Left ventricle myocardium inferior (tissue), 1 donor: ENCODE results near the gene CCNI2. TPM values are rescaled to one million over a fixed set of nuclear protein-coding genes. Genes with fewer than 3 reads are reported as not detected.
A peak's percentile ranks its signal among the peaks of the same experiment; 100 is the strongest.

Experiments used
- DNase-seq: peaks from one replicate; pipeline ENCODE4 v3.0.0-alpha.2; 2020
- H3K27ac ChIP-seq: fragments of 200-600 bp; replicated peaks from 2 replicates; pipeline ENCODE4 v1.8.0; 2021
- H3K27me3 ChIP-seq: fragments of 200-600 bp; 2 replicates; pipeline ENCODE4 v1.8.0; 2021; ENCODE audit warnings: low read depth
- H3K36me3 ChIP-seq: fragments of 200-600 bp; 2 replicates; pipeline ENCODE4 v1.8.0; 2021
- H3K4me1 ChIP-seq: fragments of 200-600 bp; 2 replicates; pipeline ENCODE4 v1.8.0; 2021
- H3K4me3 ChIP-seq: fragments of 200-600 bp; 2 replicates; pipeline ENCODE4 v1.8.0; 2021; ENCODE audit warnings: mild to moderate bottlenecking, moderate library complexity
- H3K9me3 ChIP-seq: fragments of 200-600 bp; replicated peaks from 2 replicates; pipeline ENCODE4 v1.8.0; 2021
- intact Hi-C: fragments of 100-400 bp; cut with micrococcal nuclease; formaldehyde crosslinking; loops from one replicate; pipeline ENCODE4 v1.11.0; 2022
- total RNA-seq: library from RNA; stranded (reverse); fragmentation: NEBNext Ultra II Directional; extraction: Animal tissue kit (Norgen Biotek cat#: 25700); gene quantifications from one replicate; pipeline ENCODE4 v1.2.1, GENCODE V29; 2021
- TF ChIP-seq, protein P1 (sequence below): fragments of 200-600 bp; IDR thresholded peaks from 2 replicates; pipeline ENCODE4 v1.8.0; 2021; ENCODE audit warnings: antibody characterized with exemption, mild to moderate bottlenecking, borderline replicate concordance
- donor health status: DM: no; HTN: yes; CAD: no; lungs with severe emphysema.

The CCNI2 gene
- total RNA-seq, 1 donor from 2014 or later: 0.08 TPM

DNA sequence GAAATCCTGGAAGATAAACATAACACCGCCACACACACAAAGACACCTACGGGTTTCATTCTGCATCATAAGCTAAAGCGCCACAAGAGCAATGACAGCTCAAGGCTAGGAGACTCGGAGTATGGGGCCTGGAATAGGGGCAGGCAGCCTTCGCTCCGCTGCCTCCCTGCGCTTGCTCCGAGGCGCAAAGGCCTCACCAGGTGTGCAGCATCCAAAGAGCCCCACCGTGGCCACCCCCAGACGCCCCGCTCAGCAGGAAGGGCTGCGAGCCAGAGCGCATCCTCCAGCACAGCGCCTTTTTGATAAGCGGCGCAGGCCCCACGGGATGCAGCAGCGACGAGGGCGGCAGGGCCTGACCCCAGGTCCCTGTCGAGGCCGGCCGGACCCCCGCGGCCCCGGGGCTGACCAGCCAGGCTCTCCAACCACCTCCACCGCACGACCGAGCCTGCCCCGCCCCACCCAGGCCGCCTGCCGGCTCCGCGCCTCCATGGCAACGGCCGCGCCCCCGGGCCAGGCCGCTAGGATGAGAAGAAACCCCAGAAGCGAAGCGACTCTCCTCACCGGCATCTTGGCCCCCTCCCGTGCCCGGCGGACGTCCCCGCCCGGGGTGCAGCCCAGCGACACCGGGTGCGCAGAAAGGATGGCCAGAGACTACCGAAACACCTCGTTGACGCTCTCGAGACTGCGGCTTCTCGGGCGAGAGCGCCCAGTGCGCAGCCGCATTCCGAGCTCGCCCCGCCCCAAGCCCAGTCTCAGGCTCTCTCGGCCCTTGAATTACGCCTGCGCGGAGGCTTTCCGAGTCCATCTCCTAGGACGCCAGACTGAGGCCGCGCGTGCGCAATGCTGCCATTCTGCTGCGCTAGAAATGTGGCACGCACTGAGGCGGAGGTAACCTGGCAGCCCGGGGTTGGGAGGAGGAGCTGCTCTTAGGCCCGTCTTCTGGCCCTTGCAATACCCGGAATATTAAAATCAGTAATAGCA, 10.1 kb upstream of the CCNI2 start, which contains the start of gene KIF3A:
TSS of gene KIF3A (minus strand) at position 694 of the 981 bp plus-strand sequence. CDS start at position 567, 127 bp downstream.
- peak within 1 kb of the TSS; percentile 92 for H3K4me3 ChIP-seq
- H3K36me3 ChIP-seq: no peaks in the 10 kb centered on the region
- H3K9me3 ChIP-seq: no peaks in the 10 kb centered on the region
- H3K4me1 ChIP-seq: peaks cover 20% of the 10 kb centered on the region
- TF ChIP-seq, protein P1, sequence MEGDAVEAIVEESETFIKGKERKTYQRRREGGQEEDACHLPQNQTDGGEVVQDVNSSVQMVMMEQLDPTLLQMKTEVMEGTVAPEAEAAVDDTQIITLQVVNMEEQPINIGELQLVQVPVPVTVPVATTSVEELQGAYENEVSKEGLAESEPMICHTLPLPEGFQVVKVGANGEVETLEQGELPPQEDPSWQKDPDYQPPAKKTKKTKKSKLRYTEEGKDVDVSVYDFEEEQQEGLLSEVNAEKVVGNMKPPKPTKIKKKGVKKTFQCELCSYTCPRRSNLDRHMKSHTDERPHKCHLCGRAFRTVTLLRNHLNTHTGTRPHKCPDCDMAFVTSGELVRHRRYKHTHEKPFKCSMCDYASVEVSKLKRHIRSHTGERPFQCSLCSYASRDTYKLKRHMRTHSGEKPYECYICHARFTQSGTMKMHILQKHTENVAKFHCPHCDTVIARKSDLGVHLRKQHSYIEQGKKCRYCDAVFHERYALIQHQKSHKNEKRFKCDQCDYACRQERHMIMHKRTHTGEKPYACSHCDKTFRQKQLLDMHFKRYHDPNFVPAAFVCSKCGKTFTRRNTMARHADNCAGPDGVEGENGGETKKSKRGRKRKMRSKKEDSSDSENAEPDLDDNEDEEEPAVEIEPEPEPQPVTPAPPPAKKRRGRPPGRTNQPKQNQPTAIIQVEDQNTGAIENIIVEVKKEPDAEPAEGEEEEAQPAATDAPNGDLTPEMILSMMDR: peak; percentile 52
- H3K27ac ChIP-seq: peak within 1 kb of the TSS; percentile 79
- peaks cover 10% of the 10 kb centered on the region for H3K27me3 ChIP-seq
- DNase-seq: peak; percentile 97
- intact Hi-C loops: no loop called here

DNA sequence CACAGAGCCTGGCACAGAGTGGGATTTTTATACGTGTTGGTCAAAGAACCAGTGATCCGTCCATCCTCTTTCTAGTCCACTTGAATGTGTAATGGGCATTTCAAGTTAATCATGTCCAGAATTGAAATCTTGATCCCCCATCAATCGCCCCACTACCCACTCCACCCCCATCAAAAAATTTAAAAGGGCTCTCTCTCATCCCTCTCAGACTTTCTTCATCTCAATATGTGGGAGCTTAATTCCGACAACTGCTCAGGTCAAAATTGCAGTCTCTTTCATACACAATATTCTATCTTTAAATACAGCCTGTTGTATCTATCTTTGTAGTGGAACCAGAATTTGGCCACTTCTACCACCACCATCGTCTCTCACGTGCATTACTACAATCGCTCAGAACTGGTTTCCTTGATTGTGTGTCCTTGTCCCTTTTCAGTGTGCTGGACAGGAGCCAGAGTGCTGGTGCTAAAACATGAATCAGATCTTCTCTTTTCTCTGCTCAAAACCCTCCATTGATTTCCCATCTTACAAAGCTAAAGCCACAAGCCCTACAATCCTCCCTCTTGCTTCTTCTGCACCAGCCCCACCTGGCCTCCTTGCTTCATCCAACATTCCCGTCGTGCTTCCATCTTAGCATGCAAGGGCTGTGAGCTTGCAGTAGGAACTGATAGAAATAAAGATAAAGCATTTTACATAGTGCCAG, 9.1 kb upstream of the CCNI2 start:
- intact Hi-C loops: no loop called here
- H3K4me1 ChIP-seq: peaks cover 20% of the 10 kb centered on the region
- peak overlapping the region; percentile 92 for H3K4me3 ChIP-seq
- H3K27me3 ChIP-seq: peaks cover 18% of the 10 kb centered on the region
- no peaks in the 10 kb centered on the region for H3K9me3 ChIP-seq
- DNase-seq: no peak
- TF ChIP-seq, protein P1: no peak
- H3K27ac ChIP-seq: peak overlapping the region; percentile 79
- H3K36me3 ChIP-seq: no peaks in the 10 kb centered on the region

DNA sequence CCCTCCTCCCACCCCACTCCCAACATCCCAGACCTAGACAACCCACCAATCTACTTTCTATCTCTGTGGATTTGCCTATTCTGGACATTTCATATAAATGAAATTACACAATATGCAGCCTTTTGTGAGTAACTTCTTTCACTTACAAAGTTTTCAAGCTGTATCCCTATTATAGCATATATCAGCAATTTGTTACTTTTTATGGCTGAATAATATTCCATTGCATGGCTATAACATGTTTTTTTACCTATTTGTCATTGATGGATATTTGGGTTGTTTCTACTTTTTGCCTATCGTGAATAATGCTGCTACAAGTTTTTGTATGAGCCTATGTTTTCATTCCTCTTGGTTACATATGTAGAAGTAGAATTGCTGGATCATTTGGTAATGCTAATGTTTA, 8.0 kb upstream of the CCNI2 start:
- H3K36me3 ChIP-seq: no peaks in the 10 kb centered on the region
- TF ChIP-seq, protein P1: no peak
- peaks cover 26% of the 10 kb centered on the region for H3K27me3 ChIP-seq
- DNase-seq: no peak
- no peak overlapping the region for H3K4me3 ChIP-seq
- intact Hi-C loops: no loop called here
- no peaks in the 10 kb centered on the region for H3K9me3 ChIP-seq
- no peak overlapping the region for H3K27ac ChIP-seq
- H3K4me1 ChIP-seq: peaks cover 20% of the 10 kb centered on the region

DNA sequence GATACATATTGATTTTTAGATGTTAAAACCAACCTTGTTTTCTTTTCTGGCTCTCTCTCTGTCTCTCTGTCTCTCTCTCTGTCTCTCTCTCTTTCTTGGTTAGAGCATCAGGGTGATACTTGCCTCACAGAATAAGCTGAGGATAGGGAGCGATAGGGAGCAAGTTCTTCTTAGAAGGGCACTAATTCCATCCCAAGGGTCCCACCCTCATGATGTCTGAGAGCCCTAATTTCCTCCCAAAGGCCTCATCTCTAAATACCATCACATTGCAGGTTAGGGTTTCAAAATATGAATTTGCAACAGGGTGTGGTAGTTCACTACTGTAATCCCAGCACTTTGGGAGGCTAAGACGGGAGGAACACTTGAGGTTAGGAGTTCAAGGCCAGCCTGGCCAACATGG, 5.1 kb upstream of the CCNI2 start:
- Histone ChIP-seq H3K9me3 (no peaks in the 10 kb centered on the region), H3K27me3 (peaks cover 47% of the 10 kb centered on the region), H3K27ac (no peak overlapping the region), H3K4me3 (no peak overlapping the region), H3K4me1 (peaks cover 12% of the 10 kb centered on the region), H3K36me3 (no peaks in the 10 kb centered on the region)
- intact Hi-C loops: loop anchor here (10.0 kb wide), 1 partner anchor 73 kb away; the partner anchor contains the start of gene SOWAHA
- TF ChIP-seq, protein P1: no peak
- DNase-seq: no peak

GRCh38 chr5:132742626-132743025, 4.6 kb upstream of the CCNI2 start:
- TF ChIP-seq, protein P1: no peak
- Histone ChIP-seq H3K4me3 (no peak overlapping the region), H3K9me3 (no peaks in the 10 kb centered on the region), H3K27me3 (peaks cover 52% of the 10 kb centered on the region), H3K4me1 (peaks cover 13% of the 10 kb centered on the region), H3K27ac (no peak overlapping the region), H3K36me3 (no peaks in the 10 kb centered on the region)
- intact Hi-C loops: loop anchor here (10.0 kb wide), 1 partner anchor 72 kb away; the partner anchor contains the start of gene SOWAHA
- no peak for DNase-seq
